Measurements from ENCODE around the gene DEFB114.

The DEFB114 gene

GRCh38 chr6:49934770-49935169, 29.2 kb downstream of the DEFB114 start:
- Histone ChIP-seq H4K20me1 (ENCODE audit: insufficient read depth) (no peaks in the 10 kb centered on the region), H3K27ac (no peak overlapping the region), H2AFZ (ENCODE audit: low read depth) (no peak overlapping the region), H3K79me2 (ENCODE audit: insufficient read depth, low read depth) (no peaks in the 10 kb centered on the region), H3K9ac (no peak overlapping the region), H3K36me3 (ENCODE audit: insufficient read depth) (no peaks in the 10 kb centered on the region), H3K4me3 (IDR thresholded peaks at IDR 0.05; ENCODE audit: insufficient read depth, low read depth, low read length) (no peak overlapping the region), H3K4me1 (ENCODE audit: low read depth, poor library complexity, severe bottlenecking) (no peaks in the 10 kb centered on the region), H3K27me3 (ENCODE audit: insufficient read depth, low read depth) (no peaks in the 10 kb centered on the region), H3K4me2 (no peak overlapping the region)
- no peak for TF ChIP-seq CTCF (conservative IDR thresholded peaks at IDR 0.05; ENCODE audit: low read depth, low read length)

GRCh38 chr6:49933526-49933925, 30.4 kb downstream of the DEFB114 start:
- Histone ChIP-seq H3K36me3 (ENCODE audit: insufficient read depth) (no peaks in the 10 kb centered on the region), H3K9ac (no peak overlapping the region), H4K20me1 (ENCODE audit: insufficient read depth) (no peaks in the 10 kb centered on the region), H3K4me2 (no peak overlapping the region), H3K4me1 (ENCODE audit: low read depth, poor library complexity, severe bottlenecking) (no peaks in the 10 kb centered on the region), H3K27me3 (ENCODE audit: insufficient read depth, low read depth) (no peaks in the 10 kb centered on the region), H3K4me3 (IDR thresholded peaks at IDR 0.05; ENCODE audit: insufficient read depth, low read depth, low read length) (no peak overlapping the region), H2AFZ (ENCODE audit: low read depth) (no peak overlapping the region), H3K27ac (no peak overlapping the region), H3K79me2 (ENCODE audit: insufficient read depth, low read depth) (no peaks in the 10 kb centered on the region)
- TF ChIP-seq CTCF (conservative IDR thresholded peaks at IDR 0.05; ENCODE audit: low read depth, low read length) = no peak

GRCh38 chr6:49929340-49929739, 34.6 kb downstream of the DEFB114 start:
- no peak overlapping the region for H2AFZ ChIP-seq (ENCODE audit: low read depth)
- H4K20me1 ChIP-seq (ENCODE audit: insufficient read depth) = no peaks in the 10 kb centered on the region
- no peaks in the 10 kb centered on the region for H3K36me3 ChIP-seq (ENCODE audit: insufficient read depth)
- H3K27me3 ChIP-seq (ENCODE audit: insufficient read depth, low read depth) = no peaks in the 10 kb centered on the region
- no peak overlapping the region for H3K9ac ChIP-seq
- no peaks in the 10 kb centered on the region for H3K79me2 ChIP-seq (ENCODE audit: insufficient read depth, low read depth)
- H3K4me1 ChIP-seq (ENCODE audit: low read depth, poor library complexity, severe bottlenecking) = no peaks in the 10 kb centered on the region
- H3K4me3 ChIP-seq (IDR thresholded peaks at IDR 0.05; ENCODE audit: insufficient read depth, low read depth, low read length) = no peak overlapping the region
- no peak overlapping the region for H3K4me2 ChIP-seq
- TF ChIP-seq CTCF (conservative IDR thresholded peaks at IDR 0.05; ENCODE audit: low read depth, low read length) = no peak
- no peak overlapping the region for H3K27ac ChIP-seq

- Histone ChIP-seq H3K4me3 (IDR thresholded peaks at IDR 0.05; ENCODE audit: insufficient read depth, low read depth, low read length) (no peak overlapping the region), H3K4me1 (ENCODE audit: low read depth, poor library complexity, severe bottlenecking) (no peaks in the 10 kb centered on the region), H3K36me3 (ENCODE audit: insufficient read depth) (no peaks in the 10 kb centered on the region), H3K9ac (no peak overlapping the region), H3K27me3 (ENCODE audit: insufficient read depth, low read depth) (no peaks in the 10 kb centered on the region), H4K20me1 (ENCODE audit: insufficient read depth) (no peaks in the 10 kb centered on the region), H3K4me2 (no peak overlapping the region), H2AFZ (ENCODE audit: low read depth) (no peak overlapping the region), H3K79me2 (ENCODE audit: insufficient read depth, low read depth) (no peaks in the 10 kb centered on the region), H3K27ac (no peak overlapping the region)
- TF ChIP-seq CTCF (conservative IDR thresholded peaks at IDR 0.05; ENCODE audit: low read depth, low read length) = no peak
Observed at GRCh38 chr6:49923826-49924225, 40.1 kb downstream of the DEFB114 start.

Measured in KMS-11 (cell line).